ENCODE results near the gene SEMA3A. TPM values are rescaled to one million over a fixed set of nuclear protein-coding genes. Genes with fewer than 3 reads are reported as not detected.

SEMA3A gene
- total and polyA plus RNA-seq, 2 experiments from 2014 or later = 19.8 to 46.4 TPM

DNA sequence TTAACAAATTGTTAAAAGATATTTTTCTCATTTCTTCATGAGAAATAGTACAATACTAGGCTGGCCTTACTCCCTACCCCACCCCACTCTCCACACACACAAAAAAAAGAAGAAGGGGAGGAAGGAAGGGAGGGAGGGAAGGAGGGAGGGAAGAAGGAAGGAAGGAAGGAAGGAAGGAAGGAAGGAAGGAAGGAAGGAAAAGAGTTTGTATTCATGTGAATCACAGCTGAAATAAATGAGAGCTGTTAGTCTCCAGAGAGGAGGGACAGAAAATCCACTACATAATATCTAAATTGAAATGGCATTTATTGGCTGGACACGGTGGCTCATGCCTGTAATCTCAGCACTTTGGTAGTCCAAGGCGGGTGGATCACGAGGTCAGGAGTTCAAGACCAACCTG lies 57.8 kb downstream of the SEMA3A start (continued):
- TF ChIP-seq, protein P1, sequence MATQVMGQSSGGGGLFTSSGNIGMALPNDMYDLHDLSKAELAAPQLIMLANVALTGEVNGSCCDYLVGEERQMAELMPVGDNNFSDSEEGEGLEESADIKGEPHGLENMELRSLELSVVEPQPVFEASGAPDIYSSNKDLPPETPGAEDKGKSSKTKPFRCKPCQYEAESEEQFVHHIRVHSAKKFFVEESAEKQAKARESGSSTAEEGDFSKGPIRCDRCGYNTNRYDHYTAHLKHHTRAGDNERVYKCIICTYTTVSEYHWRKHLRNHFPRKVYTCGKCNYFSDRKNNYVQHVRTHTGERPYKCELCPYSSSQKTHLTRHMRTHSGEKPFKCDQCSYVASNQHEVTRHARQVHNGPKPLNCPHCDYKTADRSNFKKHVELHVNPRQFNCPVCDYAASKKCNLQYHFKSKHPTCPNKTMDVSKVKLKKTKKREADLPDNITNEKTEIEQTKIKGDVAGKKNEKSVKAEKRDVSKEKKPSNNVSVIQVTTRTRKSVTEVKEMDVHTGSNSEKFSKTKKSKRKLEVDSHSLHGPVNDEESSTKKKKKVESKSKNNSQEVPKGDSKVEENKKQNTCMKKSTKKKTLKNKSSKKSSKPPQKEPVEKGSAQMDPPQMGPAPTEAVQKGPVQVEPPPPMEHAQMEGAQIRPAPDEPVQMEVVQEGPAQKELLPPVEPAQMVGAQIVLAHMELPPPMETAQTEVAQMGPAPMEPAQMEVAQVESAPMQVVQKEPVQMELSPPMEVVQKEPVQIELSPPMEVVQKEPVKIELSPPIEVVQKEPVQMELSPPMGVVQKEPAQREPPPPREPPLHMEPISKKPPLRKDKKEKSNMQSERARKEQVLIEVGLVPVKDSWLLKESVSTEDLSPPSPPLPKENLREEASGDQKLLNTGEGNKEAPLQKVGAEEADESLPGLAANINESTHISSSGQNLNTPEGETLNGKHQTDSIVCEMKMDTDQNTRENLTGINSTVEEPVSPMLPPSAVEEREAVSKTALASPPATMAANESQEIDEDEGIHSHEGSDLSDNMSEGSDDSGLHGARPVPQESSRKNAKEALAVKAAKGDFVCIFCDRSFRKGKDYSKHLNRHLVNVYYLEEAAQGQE (IDR thresholded peaks at IDR 0.05; ENCODE audit: unreplicated experiment) = no peak
- TF ChIP-seq EZH2phosphoT487 (IDR thresholded peaks at IDR 0.05; ENCODE audit: unreplicated experiment) = no peak
- no peak for TF ChIP-seq EZH2 (IDR thresholded peaks at IDR 0.05; ENCODE audit: low read depth, unreplicated experiment)
- TF ChIP-seq STAT1 (IDR thresholded peaks at IDR 0.05; ENCODE audit: unreplicated experiment) = no peak

DNA sequence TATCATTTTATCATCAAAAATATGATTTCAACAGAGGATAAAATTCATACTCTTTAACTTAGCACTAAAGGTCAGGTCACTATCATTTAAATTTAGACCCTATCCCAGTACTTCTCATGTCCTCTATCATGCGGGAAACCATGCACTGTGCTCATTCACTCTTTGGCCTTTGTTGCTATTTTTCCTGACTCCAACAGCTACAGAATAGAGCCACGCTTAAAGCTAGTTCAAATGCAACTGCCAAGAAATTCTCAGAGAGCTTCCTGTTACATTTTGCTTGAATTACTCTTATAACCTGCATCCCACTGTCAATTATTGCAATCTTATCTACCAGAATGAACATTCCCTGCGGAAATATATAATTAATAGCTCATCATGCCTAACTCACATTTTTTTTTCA lies 58.3 kb downstream of the SEMA3A start:
- Histone ChIP-seq H3K4me2 (0 out of 2 replicates have a peak overlapping the region, but pooled peaks have one; percentile 24), H3K36me3 (ENCODE audit: insufficient read depth) (peaks cover 7% of the 10 kb centered on the region; the same call in 1 of the 2 replicates), H3F3A (replicated peaks; ENCODE audit: low read depth) (no peaks in the 10 kb centered on the region), H4K20me1 (replicated peaks; ENCODE audit: insufficient read depth) (no peaks in the 10 kb centered on the region), H3K4me3 (no peak overlapping the region), H3K4me1 (ENCODE audit: insufficient read depth) (peaks cover 39% of the 10 kb centered on the region), H3K79me2 (replicated peaks; ENCODE audit: insufficient read depth) (peaks cover 75% of the 10 kb centered on the region), H2AFZ (no peak overlapping the region), H3K27ac (ENCODE audit: low read depth) (peak overlapping the region; percentile 3), H3K27me3 (ENCODE audit: insufficient read depth) (no peaks in the 10 kb centered on the region), H3K9me2 (ENCODE audit: insufficient read depth) (no peaks in the 10 kb centered on the region)
- no peak for TF ChIP-seq CREB1 (CRISPR knock-in tag; IDR thresholded peaks at IDR 0.05; ENCODE audit: low read depth)
- no peak for TF ChIP-seq EZH2phosphoT487 (IDR thresholded peaks at IDR 0.05; ENCODE audit: unreplicated experiment)
- H3K9me3 Mint-ChIP-seq = no peaks in the 10 kb centered on the region
- H3K4me1 Mint-ChIP-seq = peaks cover 36% of the 10 kb centered on the region
- peak overlapping the region; percentile 56 for H3K27ac Mint-ChIP-seq
- ATAC-seq = peak; percentile 87
- no peaks in the 10 kb centered on the region for H3K27me3 Mint-ChIP-seq (ENCODE audit: insufficient read depth, low read depth, poor library complexity)
- DNase-seq (ENCODE audit: low spot score) = peak; percentile 52
- no peak overlapping the region for H3K4me3 Mint-ChIP-seq
- H3K36me3 Mint-ChIP-seq (ENCODE audit: low read depth) = peaks cover 14% of the 10 kb centered on the region; the same call in 2 of the 3 replicates

DNA sequence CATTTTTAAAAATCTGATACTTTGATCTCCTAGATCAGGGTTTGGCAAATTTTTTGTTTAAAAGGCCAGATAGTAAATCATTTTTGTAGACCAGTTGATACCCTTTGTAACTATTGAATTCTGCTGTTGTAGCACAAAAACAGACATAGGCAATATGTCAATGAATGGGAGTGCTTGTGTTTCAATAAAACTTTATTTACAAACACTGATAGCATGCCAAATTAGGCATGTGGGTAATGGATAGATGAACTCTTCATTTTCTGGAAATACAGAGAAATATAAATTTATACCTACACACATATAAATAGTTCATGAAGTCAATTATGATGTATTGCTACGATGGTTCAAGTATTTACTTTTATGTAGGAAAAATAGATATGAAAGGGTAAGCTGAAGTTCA lies 60.4 kb downstream of the SEMA3A start:
- Mint-ChIP-seq H3K36me3 (ENCODE audit: low read depth) (peaks cover 14% of the 10 kb centered on the region; the same call in 2 of the 3 replicates), H3K9me3 (no peaks in the 10 kb centered on the region), H3K27me3 (ENCODE audit: insufficient read depth, low read depth, poor library complexity) (no peaks in the 10 kb centered on the region), H3K27ac (no peak overlapping the region), H3K4me1 (peaks cover 26% of the 10 kb centered on the region), H3K4me3 (no peak overlapping the region)
- Histone ChIP-seq H3K27me3 (ENCODE audit: insufficient read depth) (no peaks in the 10 kb centered on the region), H3K36me3 (ENCODE audit: insufficient read depth) (peaks cover 7% of the 10 kb centered on the region; the same call in 1 of the 2 replicates), H3K9me2 (ENCODE audit: insufficient read depth) (no peaks in the 10 kb centered on the region), H2AFZ (no peak overlapping the region), H3K4me3 (no peak overlapping the region), H3K4me1 (ENCODE audit: insufficient read depth) (peaks cover 36% of the 10 kb centered on the region), H3K27ac (ENCODE audit: low read depth) (no peak overlapping the region), H3F3A (replicated peaks; ENCODE audit: low read depth) (no peaks in the 10 kb centered on the region), H3K79me2 (replicated peaks; ENCODE audit: insufficient read depth) (peaks cover 54% of the 10 kb centered on the region), H3K4me2 (no peak overlapping the region), H4K20me1 (replicated peaks; ENCODE audit: insufficient read depth) (no peaks in the 10 kb centered on the region)
- ATAC-seq (no peak), DNase-seq (ENCODE audit: low spot score) (no peak)
- TF ChIP-seq, protein P1 (IDR thresholded peaks at IDR 0.05; ENCODE audit: unreplicated experiment) = no peak
- no peak for TF ChIP-seq JUNB (IDR thresholded peaks at IDR 0.05; ENCODE audit: unreplicated experiment)
- TF ChIP-seq, protein P2, sequence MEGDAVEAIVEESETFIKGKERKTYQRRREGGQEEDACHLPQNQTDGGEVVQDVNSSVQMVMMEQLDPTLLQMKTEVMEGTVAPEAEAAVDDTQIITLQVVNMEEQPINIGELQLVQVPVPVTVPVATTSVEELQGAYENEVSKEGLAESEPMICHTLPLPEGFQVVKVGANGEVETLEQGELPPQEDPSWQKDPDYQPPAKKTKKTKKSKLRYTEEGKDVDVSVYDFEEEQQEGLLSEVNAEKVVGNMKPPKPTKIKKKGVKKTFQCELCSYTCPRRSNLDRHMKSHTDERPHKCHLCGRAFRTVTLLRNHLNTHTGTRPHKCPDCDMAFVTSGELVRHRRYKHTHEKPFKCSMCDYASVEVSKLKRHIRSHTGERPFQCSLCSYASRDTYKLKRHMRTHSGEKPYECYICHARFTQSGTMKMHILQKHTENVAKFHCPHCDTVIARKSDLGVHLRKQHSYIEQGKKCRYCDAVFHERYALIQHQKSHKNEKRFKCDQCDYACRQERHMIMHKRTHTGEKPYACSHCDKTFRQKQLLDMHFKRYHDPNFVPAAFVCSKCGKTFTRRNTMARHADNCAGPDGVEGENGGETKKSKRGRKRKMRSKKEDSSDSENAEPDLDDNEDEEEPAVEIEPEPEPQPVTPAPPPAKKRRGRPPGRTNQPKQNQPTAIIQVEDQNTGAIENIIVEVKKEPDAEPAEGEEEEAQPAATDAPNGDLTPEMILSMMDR (conservative IDR thresholded peaks at IDR 0.05; ENCODE audit: low read depth in 2 of 2) = no peak
